ENCODE measurements around the gene TNS3. TPM values are rescaled to one million over a fixed set of nuclear protein-coding genes. Genes with fewer than 3 reads are reported as not detected.

Gene TNS3
- total and polyA plus RNA-seq, 2 of the 13 experiments (the other 11 are each of a cell fraction or from before 2014, with no cell fraction given): 52.9 to 55.7 TPM

- TF ChIP-seq SNAI1 (CRISPR knock-in tag; IDR thresholded peaks at IDR 0.05; ENCODE audit: borderline replicate concordance) (no peak), SP4 (CRISPR knock-in tag; IDR thresholded peaks at IDR 0.05) (no peak), POLR2AphosphoS2 (IDR thresholded peaks at IDR 0.05; ENCODE audit: low read depth, low read length) (no peak), ZNF256 (CRISPR knock-in tag; conservative IDR thresholded peaks at IDR 0.05) (no peak), NR0B2 (CRISPR knock-in tag; IDR thresholded peaks at IDR 0.05) (no peak), ZNF615 (CRISPR knock-in tag; IDR thresholded peaks at IDR 0.05; ENCODE audit: borderline replicate concordance) (no peak), NFRKB (IDR thresholded peaks at IDR 0.05) (no peak), ZMYM4 (CRISPR knock-in tag; IDR thresholded peaks at IDR 0.05) (no peak), THAP11 (CRISPR knock-in tag; IDR thresholded peaks at IDR 0.05) (no peak), KAT8 (CRISPR knock-in tag; IDR thresholded peaks at IDR 0.05) (no peak), CEBPB (IDR thresholded peaks at IDR 0.05; ENCODE audit: borderline replicate concordance, low read depth, low read length) (peak; percentile 95), CREBL2 (CRISPR knock-in tag; IDR thresholded peaks at IDR 0.05; ENCODE audit: borderline replicate concordance) (no peak), ISL2 (CRISPR knock-in tag; IDR thresholded peaks at IDR 0.05) (0 out of 2 replicates have a peak, but pooled peaks have one; percentile 16), BCLAF1 (IDR thresholded peaks at IDR 0.05) (no peak), ZNF563 (CRISPR knock-in tag; IDR thresholded peaks at IDR 0.05) (no peak), ZNF850 (CRISPR knock-in tag; conservative IDR thresholded peaks at IDR 0.05) (no peak), FOXJ3 (CRISPR knock-in tag; IDR thresholded peaks at IDR 0.05; ENCODE audit: borderline replicate concordance) (peak; percentile 64; the same call in 1 of the 2 replicates)
- TF ChIP-seq, protein P1, sequence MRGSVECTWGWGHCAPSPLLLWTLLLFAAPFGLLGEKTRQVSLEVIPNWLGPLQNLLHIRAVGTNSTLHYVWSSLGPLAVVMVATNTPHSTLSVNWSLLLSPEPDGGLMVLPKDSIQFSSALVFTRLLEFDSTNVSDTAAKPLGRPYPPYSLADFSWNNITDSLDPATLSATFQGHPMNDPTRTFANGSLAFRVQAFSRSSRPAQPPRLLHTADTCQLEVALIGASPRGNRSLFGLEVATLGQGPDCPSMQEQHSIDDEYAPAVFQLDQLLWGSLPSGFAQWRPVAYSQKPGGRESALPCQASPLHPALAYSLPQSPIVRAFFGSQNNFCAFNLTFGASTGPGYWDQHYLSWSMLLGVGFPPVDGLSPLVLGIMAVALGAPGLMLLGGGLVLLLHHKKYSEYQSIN (CRISPR knock-in tag; IDR thresholded peaks at IDR 0.05; ENCODE audit: borderline replicate concordance): no peak
These were observed 43.0 kb downstream of the TNS3 start (continued) for GRCh38 chr7:47538846-47539311.

Measured in HepG2 (cell line).